GM18951 (cell line): ENCODE data around the gene CCDC124.

ENCODE experiments used
- POLR2A ChIP-seq: IDR thresholded peaks from 4 replicates; pipeline ENCODE4 v1.6.1; 2011; ENCODE audit warnings: mild to moderate bottlenecking; ENCODE audit not compliant: insufficient read length, insufficient read depth; ENCODE audit errors: extremely low read depth
- in situ Hi-C: fragments of 300-500 bp; cut with MboI; formaldehyde crosslinking; loops from one replicate; pipeline ENCODE4 v1.12.0; 2022; ENCODE audit warnings: low sequenced_read_pairs, mixed read lengths, inconsistent platforms; ENCODE audit not compliant: unreplicated experiment

The CCDC124 gene

DNA sequence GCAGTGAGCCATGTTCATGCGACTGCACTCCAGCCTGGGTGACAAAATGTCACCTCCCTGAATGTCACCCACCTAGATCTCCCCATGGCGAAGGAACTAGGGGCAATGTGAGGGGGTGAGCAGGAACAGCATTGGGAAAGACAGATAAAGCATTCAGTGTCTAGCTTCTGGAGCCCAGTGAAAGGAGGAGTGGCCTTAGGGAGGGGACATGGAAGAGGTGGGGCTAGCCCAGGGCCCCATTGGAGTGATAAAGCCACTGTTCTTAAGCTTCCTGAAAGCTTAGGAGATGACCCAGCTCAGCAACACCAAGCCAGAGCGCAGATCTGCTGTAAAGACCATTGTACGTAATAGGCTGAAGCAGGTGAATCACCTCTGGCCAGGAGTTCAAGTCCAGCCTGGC is 21.1 kb downstream of the CCDC124 start:
- no peak for TF ChIP-seq POLR2A
- in situ Hi-C loops = no loop called here

DNA sequence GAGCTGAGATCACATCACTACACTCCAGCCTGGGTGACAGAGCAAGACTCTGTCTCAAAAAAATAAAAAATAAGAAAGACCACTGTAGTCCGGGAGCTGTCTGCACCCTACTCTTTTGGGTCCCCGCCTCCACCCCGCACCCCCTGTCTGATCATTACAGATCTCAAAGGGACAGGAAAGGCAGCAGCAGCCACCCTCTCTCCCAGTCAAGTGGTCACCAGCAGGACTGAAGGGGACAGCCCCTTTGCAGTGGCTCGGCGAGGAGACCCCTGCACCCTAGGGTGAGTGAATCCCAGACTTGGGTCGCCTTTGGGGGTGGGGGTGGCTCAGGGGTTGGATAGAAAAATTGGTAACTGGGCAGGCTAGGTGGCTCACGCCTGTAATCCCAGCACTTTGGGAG is 21.6 kb downstream of the CCDC124 start:
- in situ Hi-C loops = no loop called here
- no peak for TF ChIP-seq POLR2A

DNA sequence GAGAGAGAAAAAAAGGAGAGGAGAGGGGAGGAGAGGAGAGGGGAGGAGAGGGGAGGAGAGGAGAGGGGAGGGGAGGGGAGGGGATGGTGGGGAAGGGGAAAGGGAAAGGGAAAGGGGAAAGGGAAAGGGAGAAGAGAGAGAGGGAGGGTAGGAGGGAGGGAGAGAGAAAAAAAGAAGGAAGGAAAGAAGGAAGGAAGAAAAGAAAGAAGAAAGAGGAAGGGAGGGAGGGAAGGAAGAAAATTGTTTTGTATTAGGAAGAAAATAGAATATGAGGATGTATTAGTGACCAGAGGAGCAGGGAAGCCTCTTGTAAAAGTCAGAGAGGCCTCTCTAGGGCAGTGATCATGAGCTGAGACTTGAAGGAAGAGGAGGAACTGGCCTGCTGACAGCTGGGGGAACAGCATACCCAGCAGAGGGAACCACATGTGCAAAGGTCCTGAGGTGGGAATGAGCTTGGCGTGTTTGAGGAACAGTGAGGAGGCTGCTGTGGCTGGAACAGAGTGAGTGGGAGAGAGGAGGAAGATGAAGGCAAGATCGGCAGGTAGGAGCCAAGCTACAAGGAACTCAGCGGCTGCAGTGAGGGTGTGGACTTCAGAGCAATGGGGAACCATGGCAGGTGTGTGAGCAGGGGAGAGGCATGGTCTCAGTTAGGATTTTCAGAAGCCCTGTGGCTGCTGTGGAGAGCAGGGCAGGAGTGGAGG is 24.5 kb downstream of the CCDC124 start:
- no peak for TF ChIP-seq POLR2A
- in situ Hi-C loops = no loop called here

DNA sequence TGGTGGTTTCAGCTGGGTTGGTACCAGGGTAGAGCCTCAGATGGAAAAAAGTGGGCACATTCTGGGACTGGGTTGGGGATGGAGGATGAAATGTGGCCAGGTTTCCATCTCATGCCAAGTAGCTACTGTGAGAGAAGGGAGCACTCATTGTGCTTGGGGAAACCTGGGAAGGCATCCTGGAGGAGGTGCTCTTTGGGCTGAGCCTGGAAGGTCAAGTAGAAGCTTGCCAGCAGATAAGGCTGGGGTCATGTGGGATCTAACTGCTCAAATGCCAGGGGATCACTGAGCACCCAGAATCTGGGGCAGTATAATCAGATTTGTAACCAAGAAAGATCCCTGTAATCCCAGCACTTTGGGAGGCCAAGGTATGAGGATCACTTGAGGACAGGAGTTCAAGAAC is 25.1 kb downstream of the CCDC124 start:
- no peak for TF ChIP-seq POLR2A
- in situ Hi-C loops = no loop called here

DNA sequence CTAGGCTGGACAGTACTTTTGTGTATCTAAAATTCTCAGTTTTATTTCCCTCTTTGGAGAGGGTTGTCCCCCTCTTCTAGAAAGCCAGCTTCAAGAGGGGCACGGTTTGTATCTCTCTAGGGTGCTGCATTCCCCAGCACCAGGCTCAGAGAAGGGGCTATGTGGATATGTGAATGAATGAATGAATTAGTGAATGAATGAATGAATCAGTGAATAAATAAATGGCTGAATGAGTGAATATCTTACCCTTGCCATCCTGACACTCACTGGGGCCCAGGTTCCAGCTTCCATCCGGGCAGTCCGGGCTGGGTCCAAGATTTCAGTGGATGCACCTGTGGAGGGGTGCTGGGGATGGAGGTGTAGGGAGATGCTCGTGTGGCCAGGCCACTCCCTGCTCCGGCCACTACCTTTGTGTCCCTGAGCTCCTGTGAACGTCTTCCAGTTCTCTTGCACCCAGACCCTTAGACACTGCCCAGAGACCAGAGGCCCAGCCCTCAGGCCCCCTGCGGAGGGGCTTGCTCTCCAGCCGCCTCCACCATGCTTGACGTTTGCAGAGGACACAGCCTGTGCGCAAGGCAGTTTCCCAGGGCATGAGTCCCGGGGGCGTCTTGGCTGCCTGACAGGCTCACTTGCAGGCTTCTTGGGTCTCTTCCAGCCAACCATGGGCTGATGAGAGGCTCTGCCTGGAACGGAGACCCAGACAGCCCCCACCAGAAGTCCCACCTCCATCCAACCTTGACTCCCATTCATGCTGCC is 31.3 kb downstream of the CCDC124 start:
- TF ChIP-seq POLR2A = no peak
- in situ Hi-C loops = no loop called here

DNA sequence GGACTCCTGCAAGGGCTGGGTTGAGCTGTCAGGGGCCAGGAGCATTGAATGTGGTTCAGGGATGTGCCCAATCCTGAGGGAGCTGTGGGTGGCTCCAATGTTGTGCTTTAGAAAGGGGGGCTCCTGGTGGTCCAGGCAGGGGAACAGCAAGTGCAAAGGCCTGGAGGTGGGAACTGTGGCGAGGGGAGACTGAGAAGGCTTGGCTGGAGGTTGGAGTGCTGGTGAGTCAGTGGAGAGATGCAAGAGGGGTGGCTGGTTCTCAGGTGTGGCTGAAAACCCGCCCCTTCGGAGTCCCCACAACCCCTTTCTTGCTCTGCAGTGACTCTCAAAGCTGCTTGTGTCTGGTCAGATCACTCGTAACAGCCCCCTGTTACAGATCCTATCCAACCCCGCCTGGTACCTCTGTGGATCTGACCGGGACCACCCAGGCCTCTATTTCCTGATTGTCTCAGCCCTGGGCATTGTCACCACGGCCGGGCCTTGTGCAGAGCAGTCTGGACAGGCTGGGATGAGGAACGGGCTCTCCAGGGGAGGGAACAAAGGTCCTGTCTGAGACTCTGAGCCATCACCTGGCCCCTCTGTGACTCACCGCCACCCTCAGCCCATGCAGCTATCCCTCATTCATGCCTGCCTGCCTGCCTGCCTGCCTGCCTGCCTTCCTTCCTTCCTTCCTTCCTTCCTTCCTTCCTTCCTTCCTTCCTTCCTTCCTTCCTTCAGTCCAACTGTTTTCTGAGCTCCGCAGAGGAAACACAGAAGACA is 32.7 kb downstream of the CCDC124 start:
- in situ Hi-C loops = no loop called here
- no peak for TF ChIP-seq POLR2A

DNA sequence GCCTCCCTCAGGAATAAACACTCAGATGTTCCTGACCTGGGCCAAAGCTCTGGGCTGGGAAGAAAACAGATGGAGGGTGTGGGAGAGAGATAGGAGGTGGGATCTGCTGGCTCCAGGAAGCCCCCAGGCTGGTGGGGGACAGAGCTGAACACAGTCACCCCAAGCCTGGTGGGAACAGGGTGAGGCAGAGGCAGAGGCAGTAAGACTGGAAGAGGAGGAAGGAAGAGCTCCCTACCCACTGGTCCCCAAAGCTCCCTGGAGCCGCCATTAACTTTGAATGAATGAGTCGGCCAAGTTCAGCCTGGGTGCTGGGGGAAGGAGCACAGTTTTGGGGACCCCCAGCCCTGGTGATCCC is 33.3 kb downstream of the CCDC124 start:
- no peak for TF ChIP-seq POLR2A
- in situ Hi-C loops = no loop called here

DNA sequence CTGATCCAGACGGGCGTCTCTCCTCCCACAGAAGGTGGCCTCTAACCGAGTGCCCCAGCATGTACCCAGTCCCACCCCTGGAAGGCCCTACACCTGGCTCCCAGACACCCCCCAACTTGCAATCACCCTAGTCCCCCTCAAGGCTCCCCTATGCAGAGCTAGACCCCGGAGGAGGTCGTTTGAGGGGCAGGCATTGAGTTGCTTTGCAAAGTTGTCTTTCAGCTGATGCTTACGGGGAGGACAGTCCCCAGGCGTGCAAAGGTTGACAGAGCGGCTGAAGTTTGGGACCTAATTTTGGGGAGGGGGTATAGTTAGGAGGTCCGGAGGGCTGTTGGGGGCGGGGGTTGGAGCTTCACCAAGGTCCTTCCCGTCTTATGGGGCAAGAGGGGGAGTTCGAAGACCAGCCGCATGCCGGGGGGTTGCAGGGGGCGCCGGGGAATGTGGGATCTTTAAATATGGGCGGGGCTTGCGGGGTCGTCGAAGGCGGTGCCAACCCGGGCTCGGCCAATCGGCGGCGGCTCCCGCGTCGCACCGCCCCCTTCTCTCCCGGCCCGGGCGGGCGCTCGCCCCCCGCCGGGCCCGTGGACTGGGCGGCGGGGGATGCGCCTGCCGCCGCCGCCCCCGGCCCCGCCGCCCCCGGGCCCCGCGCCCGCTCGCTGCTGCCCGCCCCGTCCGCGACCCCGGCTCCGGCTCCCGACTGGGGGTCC is 33.9 kb downstream of the CCDC124 start, which contains the start of gene KCNN1:
KCNN1 (plus strand) TSS at position 558 of the 707 bp plus-strand sequence. CDS start 6,782 bp downstream, outside the sequence.
- no peak for TF ChIP-seq POLR2A
- in situ Hi-C loops = no loop called here

DNA sequence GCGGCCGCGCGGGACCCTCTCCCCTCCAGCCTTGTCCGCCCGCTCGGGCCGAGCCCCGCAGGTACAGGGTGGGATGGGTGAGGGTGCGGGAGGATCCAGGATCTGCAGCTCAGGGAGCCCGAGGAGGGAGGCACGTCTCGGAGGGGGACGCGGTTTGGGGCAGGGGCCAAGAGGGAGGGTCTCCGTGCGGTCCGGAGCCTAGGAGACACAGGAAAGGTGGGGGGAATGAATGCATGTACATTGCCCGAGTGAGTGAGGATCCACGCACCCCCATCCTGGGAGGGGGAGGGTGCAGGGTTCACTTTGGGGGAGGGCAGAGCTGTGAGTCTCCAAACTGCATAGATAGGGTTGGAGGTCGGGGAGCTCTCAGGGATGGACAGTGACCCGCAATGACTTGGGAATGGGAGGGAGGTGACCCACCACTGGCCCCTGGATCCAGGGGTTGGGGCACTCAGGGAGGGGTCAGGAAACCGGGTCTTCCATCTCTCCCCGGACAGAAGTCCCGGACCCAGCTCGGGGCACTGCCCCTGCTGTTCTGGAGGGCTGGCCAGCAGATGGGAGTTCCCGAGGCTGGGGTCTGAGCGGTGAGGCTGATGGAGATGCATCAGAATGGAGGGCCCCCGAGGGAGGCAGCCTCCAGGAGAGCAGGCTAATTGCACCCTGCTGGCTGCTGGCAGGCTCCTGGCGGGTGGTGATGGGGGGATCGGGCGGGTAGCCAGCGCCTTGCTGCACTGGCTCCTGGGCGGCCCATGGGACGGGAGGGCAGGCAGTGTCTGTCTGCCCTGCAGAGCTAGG is 34.6 kb downstream of the CCDC124 start:
- TF ChIP-seq POLR2A = no peak
- in situ Hi-C loops = no loop called here

DNA sequence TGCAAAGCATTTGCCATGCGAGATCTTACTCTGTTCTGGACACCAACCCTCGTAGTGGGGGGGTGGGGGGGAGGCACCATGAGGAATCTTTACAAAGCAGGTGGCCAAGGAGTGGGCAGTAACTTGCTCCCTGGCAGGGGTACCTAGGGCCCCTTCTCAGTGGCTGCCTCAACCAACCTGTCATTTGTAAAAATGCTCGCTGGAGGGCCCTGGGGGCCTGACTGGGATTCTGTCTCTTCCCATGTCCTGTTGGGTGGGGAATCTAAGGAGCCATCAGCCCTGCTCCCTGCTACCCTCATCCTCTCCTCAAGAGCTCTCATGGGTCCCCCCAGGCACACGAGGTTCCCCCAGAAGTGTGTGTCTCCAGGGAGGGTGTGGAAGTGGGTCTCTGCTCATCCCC is 35.5 kb downstream of the CCDC124 start:
- in situ Hi-C loops = no loop called here
- no peak for TF ChIP-seq POLR2A

DNA sequence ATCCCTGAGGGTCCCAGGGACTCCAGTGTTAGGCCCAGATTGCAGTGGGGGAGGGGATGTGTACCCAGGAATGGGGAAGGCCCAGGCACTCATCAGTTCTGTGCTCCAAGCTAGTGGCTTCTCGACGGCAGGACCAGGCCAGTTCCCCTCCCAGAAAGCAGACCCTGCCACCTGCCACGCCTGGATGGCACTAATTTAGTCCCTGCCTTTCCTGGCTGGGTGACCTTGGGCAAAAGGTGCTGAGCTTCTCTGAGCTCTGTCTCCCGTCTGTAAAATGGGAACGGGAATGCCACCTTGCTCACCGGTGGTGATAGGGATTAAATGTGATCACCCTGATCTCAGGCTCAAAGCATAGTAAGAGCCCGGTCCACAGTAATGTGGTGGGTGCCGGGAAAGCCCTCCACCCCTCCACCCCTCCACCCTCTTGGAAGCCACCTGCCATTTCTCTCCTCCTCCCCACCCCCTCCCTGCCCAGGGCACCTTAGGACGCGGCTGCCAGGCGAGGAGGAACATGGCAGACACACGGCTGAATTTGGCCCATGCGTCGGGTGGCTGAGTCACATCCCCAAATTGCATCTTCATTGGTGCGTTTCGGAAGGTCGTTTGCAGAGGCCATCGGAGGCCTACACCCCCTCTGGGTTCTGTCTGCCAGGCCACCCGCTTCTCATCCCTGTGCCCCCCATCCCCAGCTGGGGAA is 36.4 kb downstream of the CCDC124 start:
- TF ChIP-seq POLR2A = no peak
- in situ Hi-C loops = no loop called here

DNA sequence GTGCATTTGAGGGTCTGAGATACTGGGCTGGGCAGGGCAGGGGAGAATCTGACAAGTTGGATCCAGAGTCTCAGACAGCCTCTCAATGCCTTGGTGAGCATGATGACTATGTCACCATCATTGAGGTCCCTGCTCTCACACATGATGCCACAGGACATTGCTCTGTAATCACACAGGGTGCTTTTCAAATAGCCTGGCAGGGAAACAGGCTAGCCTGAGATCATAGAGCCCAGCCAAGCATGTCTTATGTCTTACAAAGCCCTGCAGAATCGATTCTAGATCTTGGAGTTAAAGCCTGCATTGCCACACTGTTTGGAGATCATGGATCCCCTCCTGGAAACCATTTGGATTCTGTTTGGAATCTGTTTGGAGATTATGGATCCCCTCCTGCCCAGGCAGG is 39.4 kb downstream of the CCDC124 start:
- TF ChIP-seq POLR2A = no peak
- in situ Hi-C loops = no loop called here

DNA sequence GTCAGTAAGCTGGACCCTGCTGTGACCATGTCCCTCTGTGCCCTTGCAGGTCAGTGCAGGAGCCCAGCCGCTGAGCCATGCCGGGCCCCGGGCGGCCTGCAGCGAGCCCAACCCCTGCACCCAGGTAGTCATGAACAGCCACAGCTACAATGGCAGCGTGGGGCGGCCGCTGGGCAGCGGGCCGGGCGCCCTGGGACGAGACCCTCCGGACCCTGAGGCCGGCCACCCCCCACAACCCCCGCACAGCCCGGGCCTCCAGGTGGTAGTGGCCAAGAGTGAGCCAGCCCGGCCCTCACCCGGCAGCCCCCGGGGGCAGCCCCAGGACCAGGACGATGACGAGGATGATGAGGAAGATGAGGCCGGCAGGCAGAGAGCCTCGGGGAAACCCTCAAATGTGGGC is 40.9 kb downstream of the CCDC124 start:
- in situ Hi-C loops = no loop called here

More for the DNA sequence above, 40.9 kb downstream of the CCDC124 start:
- TF ChIP-seq POLR2A = no peak
